GM23248 (cell line): Measurements from ENCODE around the gene DUSP19.

Source experiments
- EZH2 ChIP-seq: fragments of 200-600 bp; sonication (generic); IDR thresholded peaks from 2 replicates; pipeline ENCODE4 v1.6.1; 2018; ENCODE audit warnings: antibody characterized with exemption, mild to moderate bottlenecking; ENCODE audit not compliant: insufficient read depth, poor library complexity, severe bottlenecking
- EZH2phosphoT487 ChIP-seq: fragments of 200-600 bp; sonication (generic); IDR thresholded peaks from 2 replicates; pipeline ENCODE4 v1.6.1; 2018; ENCODE audit warnings: antibody characterized with exemption, moderate library complexity, mild to moderate bottlenecking, low read depth; ENCODE audit not compliant: insufficient read depth

DNA sequence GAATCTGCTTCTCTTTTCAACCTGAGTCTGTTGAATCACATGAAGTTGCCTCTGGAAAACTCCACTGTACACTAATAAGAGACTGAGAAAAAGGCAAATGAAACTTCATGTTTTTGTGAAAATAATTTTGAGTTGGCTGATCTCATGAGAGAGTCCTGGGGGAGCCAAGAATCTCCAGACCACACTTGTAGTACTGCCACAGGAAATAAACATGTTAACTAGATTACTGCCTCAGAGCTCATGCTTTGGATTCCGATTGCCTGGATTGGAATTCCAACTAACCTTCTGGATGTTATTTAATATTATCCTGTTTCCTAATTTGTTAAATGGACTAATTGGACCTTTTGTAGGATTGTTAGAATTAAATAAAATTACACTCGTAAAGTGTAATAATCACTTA lies 70.9 kb downstream of the DUSP19 start:
- TF ChIP-seq EZH2 (no peak), EZH2phosphoT487 (no peak)
